GM12891 (cell line): ENCODE data around the gene SH3GLB2.

Source experiments
- POLR2A ChIP-seq: IDR thresholded peaks from 2 replicates; pipeline ENCODE4 v1.6.1; 2011; ENCODE audit warnings: low read depth, low read length, control low read depth
- POLR2AphosphoS5 ChIP-seq: IDR thresholded peaks from 2 replicates; pipeline ENCODE4 v1.6.1; 2011; ENCODE audit warnings: low read depth, low read length, control low read depth
- SPI1 ChIP-seq: IDR thresholded peaks from 2 replicates; pipeline ENCODE4 v1.6.1; 2011; ENCODE audit warnings: low read depth, low read length, control low read depth

DNA sequence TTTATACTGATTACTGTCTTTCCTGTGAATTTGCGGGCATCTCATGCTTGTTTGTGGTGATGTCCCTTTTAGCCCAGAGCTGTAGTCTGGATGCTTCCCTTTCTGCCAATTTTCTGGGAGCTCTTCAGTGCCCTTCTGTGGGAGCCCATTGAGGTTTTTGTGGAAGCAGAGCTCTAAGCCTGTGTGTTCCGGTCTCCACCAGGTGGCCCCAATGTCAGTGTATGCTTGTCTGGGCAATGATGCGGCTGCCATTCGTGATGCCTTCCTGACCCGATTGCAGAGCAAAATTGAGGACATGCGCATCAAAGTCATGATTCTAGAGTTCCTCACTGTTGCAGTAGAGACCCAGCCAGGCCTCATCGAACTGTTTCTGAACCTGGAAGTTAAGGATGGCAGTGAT, 35.1 kb downstream of the SH3GLB2 start:
- no peak for TF ChIP-seq SPI1
- no peak for TF ChIP-seq POLR2A
- no peak for TF ChIP-seq POLR2AphosphoS5
